GM23338 (cell line): ENCODE data around the gene ELAPOR1.

Source experiments
- CREB1 ChIP-seq: fragments of 250-450 bp; sonication (Bioruptor Pico); IDR thresholded peaks from 2 replicates; pipeline ENCODE4 v1.5.0; 2020; ENCODE audit warnings: low read depth, mild to moderate bottlenecking, moderate library complexity
- CTCF ChIP-seq, 2 experiments: fragments of 200-600 bp in 1 of 2; sonication (generic) in 1 of 2; conservative IDR thresholded peaks; 2 replicates each; pipeline versions ENCODE4 v1.5.1 to v1.6.1; 2016 to 2017; ENCODE audit warnings: antibody characterized with exemption in 2 of 2, low read depth in 2 of 2, mild to moderate bottlenecking in 2 of 2, moderate library complexity in 1 of 2
- ETS1 ChIP-seq: IDR thresholded peaks from 2 replicates; pipeline ENCODE4 v1.6.1; 2016; ENCODE audit warnings: antibody characterized with exemption
- EZH2 ChIP-seq: fragments of 200-600 bp; sonication (generic); IDR thresholded peaks from one replicate; pipeline ENCODE4 v1.8.0; 2017; ENCODE audit warnings: antibody characterized with exemption, mild to moderate bottlenecking, low read depth; ENCODE audit not compliant: unreplicated experiment
- EZH2phosphoT487 ChIP-seq: fragments of 200-600 bp; sonication (generic); IDR thresholded peaks from one replicate; pipeline ENCODE4 v1.8.1; 2018; ENCODE audit warnings: antibody characterized with exemption; ENCODE audit not compliant: unreplicated experiment
- JUNB ChIP-seq: IDR thresholded peaks from one replicate; pipeline ENCODE4 v1.6.1; 2016; ENCODE audit warnings: antibody characterized with exemption; ENCODE audit not compliant: unreplicated experiment
- NANOG ChIP-seq: IDR thresholded peaks from 2 replicates; pipeline ENCODE4 v1.6.1; 2016; ENCODE audit warnings: antibody characterized with exemption, borderline replicate concordance
- POLR2AphosphoS5 ChIP-seq: IDR thresholded peaks from 2 replicates; pipeline ENCODE4 v1.6.1; 2016; ENCODE audit warnings: antibody characterized with exemption, low read depth
- REST ChIP-seq: IDR thresholded peaks from one replicate; pipeline ENCODE4 v1.6.1; 2018; ENCODE audit warnings: antibody characterized with exemption; ENCODE audit not compliant: unreplicated experiment
- ZNF331 ChIP-seq: fragments of 250-450 bp; sonication (Bioruptor Pico); IDR thresholded peaks from 2 replicates; pipeline ENCODE4 v1.5.0; 2020; ENCODE audit warnings: low read depth, mild to moderate bottlenecking, moderate library complexity
- ZNF462 ChIP-seq: fragments of 250-450 bp; sonication (Bioruptor Pico); IDR thresholded peaks from 2 replicates; pipeline ENCODE4 v1.5.0; 2020; ENCODE audit warnings: mild to moderate bottlenecking, moderate library complexity

GRCh38 chr1:109134423-109134822, 20.5 kb downstream of the ELAPOR1 start:
- TF ChIP-seq EZH2 = no peak
- no peak for TF ChIP-seq CTCF (conservative IDR thresholded peaks at IDR 0.05; ENCODE audit: low read depth in 2 of 2)
- TF ChIP-seq REST = no peak
- TF ChIP-seq JUNB = no peak
- no peak for TF ChIP-seq CREB1 (CRISPR knock-in tag)
- TF ChIP-seq EZH2phosphoT487 = no peak
- no peak for TF ChIP-seq POLR2AphosphoS5
- no peak for TF ChIP-seq ZNF331 (CRISPR knock-in tag)
- TF ChIP-seq NANOG = no peak
- TF ChIP-seq ETS1 = no peak
- no peak for TF ChIP-seq ZNF462
